H9 (cell line): ENCODE measurements around the gene C17orf113. TPM values are rescaled to one million over a fixed set of nuclear protein-coding genes. Genes with fewer than 3 reads are reported as not detected.

Source experiments
- DNase-seq: peaks from one replicate; pipeline ENCODE4 v3.0.0-alpha.2; 2017
- H2AFZ ChIP-seq: one replicate; pipeline ENCODE4 v1.6.1; 2013; ENCODE audit warnings: mild to moderate bottlenecking, low read length, control low read depth, moderate library complexity
- H2AK5ac ChIP-seq: 2 replicates; pipeline ENCODE4 v1.6.1; 2013; ENCODE audit warnings: low read length, control low read depth, mixed read lengths; ENCODE audit not compliant: insufficient read length
- H2BK120ac ChIP-seq: one replicate; pipeline ENCODE4 v1.6.1; 2013; ENCODE audit warnings: low read depth, mild to moderate bottlenecking, low read length, control low read depth, inconsistent platforms; ENCODE audit not compliant: poor library complexity, severe bottlenecking
- H2BK12ac ChIP-seq: 2 replicates; pipeline ENCODE4 v1.6.1; 2013; ENCODE audit warnings: low read length, control low read depth, mixed read lengths, low read depth; ENCODE audit not compliant: insufficient read length
- H2BK15ac ChIP-seq: 2 replicates; pipeline ENCODE4 v1.6.1; 2013; ENCODE audit warnings: low read depth, low read length, control low read depth
- H2BK20ac ChIP-seq: one replicate; pipeline ENCODE4 v1.6.1; 2013; ENCODE audit warnings: low read depth, mild to moderate bottlenecking, low read length, control low read depth, inconsistent platforms; ENCODE audit not compliant: poor library complexity, severe bottlenecking
- H2BK5ac ChIP-seq: 2 replicates; pipeline ENCODE4 v1.6.1; 2013; ENCODE audit warnings: low read length, control low read depth, mixed read lengths; ENCODE audit not compliant: insufficient read length
- H3K14ac ChIP-seq: 2 replicates; pipeline ENCODE4 v1.6.1; 2013; ENCODE audit warnings: low read length, control low read depth; ENCODE audit not compliant: insufficient read depth
- H3K18ac ChIP-seq: 2 replicates; pipeline ENCODE4 v1.6.1; 2013; ENCODE audit warnings: low read depth, mild to moderate bottlenecking, mixed read lengths, low read length, control low read depth; ENCODE audit not compliant: insufficient read length
- H3K23ac ChIP-seq: 2 replicates; pipeline ENCODE4 v1.6.1; 2013; ENCODE audit warnings: low read length, control low read depth, mixed read lengths, low read depth; ENCODE audit not compliant: insufficient read length
- H3K23me2 ChIP-seq: 2 replicates; pipeline ENCODE4 v1.6.1; 2013; ENCODE audit warnings: low read depth, mild to moderate bottlenecking, mixed read lengths, low read length, control low read depth; ENCODE audit not compliant: insufficient read length, poor library complexity, severe bottlenecking
- H3K27ac ChIP-seq: 2 replicates; pipeline ENCODE4 v1.5.1; 2013; ENCODE audit warnings: low read length, control low read depth, mixed read lengths, low read depth; ENCODE audit not compliant: insufficient read length
- H3K27me3 ChIP-seq: 2 replicates; pipeline ENCODE4 v1.6.1; 2013; ENCODE audit warnings: low read length, control low read depth, inconsistent platforms; ENCODE audit not compliant: insufficient read depth
- H3K4ac ChIP-seq: 2 replicates; pipeline ENCODE4 v1.6.1; 2013; ENCODE audit warnings: low read depth, mild to moderate bottlenecking, control low read depth, inconsistent platforms, low read length, moderate library complexity
- H3K4me1 ChIP-seq: 2 replicates; pipeline ENCODE4 v1.6.1; 2013; ENCODE audit warnings: low read length, control low read depth, inconsistent platforms; ENCODE audit not compliant: insufficient read depth
- H3K4me2 ChIP-seq: 2 replicates; pipeline ENCODE4 v1.6.1; 2013; ENCODE audit warnings: low read length, control low read depth, mixed read lengths; ENCODE audit not compliant: insufficient read length, insufficient read depth
- H3K56ac ChIP-seq: 2 replicates; pipeline ENCODE4 v1.6.1; 2013; ENCODE audit warnings: low read depth, mild to moderate bottlenecking, mixed read lengths, low read length, control low read depth; ENCODE audit not compliant: insufficient read length
- H3K79me1 ChIP-seq: 2 replicates; pipeline ENCODE4 v1.6.1; 2013; ENCODE audit warnings: low read depth, mild to moderate bottlenecking, moderate library complexity, low read length, control low read depth, inconsistent platforms; ENCODE audit not compliant: insufficient read depth, poor library complexity, severe bottlenecking
- H3K79me2 ChIP-seq: 2 replicates; pipeline ENCODE4 v1.6.1; 2013; ENCODE audit warnings: low read length, control low read depth, inconsistent platforms; ENCODE audit not compliant: insufficient read depth
- H3K9ac ChIP-seq: 2 replicates; pipeline ENCODE4 v1.6.1; 2013; ENCODE audit warnings: low read length, control low read depth, mixed read lengths; ENCODE audit not compliant: insufficient read length; ENCODE audit errors: extremely low read depth
- H3K9me3 ChIP-seq: one replicate; pipeline ENCODE4 v1.6.1; 2013; ENCODE audit warnings: low read depth, low read length, inconsistent platforms; ENCODE audit not compliant: control insufficient read depth
- H3T11ph ChIP-seq: one replicate; pipeline ENCODE4 v1.6.1; 2013; ENCODE audit warnings: mild to moderate bottlenecking, low read length, control low read depth, inconsistent platforms
- H4K20me1 ChIP-seq: one replicate; pipeline ENCODE4 v1.6.1; 2013; ENCODE audit not compliant: control insufficient read depth, insufficient read length, insufficient read depth
- H4K5ac ChIP-seq: 2 replicates; pipeline ENCODE4 v1.6.1; 2013; ENCODE audit warnings: low read depth, mild to moderate bottlenecking, mixed read lengths, low read length, control low read depth; ENCODE audit not compliant: insufficient read length
- H4K8ac ChIP-seq: replicated peaks from 2 replicates; pipeline ENCODE4 v1.6.1; 2013; ENCODE audit warnings: low read length, control low read depth, mixed read lengths, low read depth; ENCODE audit not compliant: insufficient read length
- H4K91ac ChIP-seq: 2 replicates; pipeline ENCODE4 v1.6.1; 2013; ENCODE audit warnings: low read depth, mild to moderate bottlenecking, moderate library complexity, mixed read lengths, low read length, control low read depth; ENCODE audit not compliant: insufficient read length
- H3K27ac Mint-ChIP-seq, 3 experiments: 2 replicates in 2 of 3; 3 replicates in 1 of 3; pipeline ENCODE4 v1.8.0; 2020 to 2021; ENCODE audit warnings: mixed read lengths in 3 of 3, mild to moderate bottlenecking in 1 of 3, moderate library complexity in 1 of 3
- H3K27me3 Mint-ChIP-seq: 2 replicates; pipeline ENCODE4 v1.8.0; 2021; ENCODE audit warnings: low read depth, mild to moderate bottlenecking, moderate library complexity, mixed read lengths
- H3K36me3 Mint-ChIP-seq, 3 experiments: 2 replicates in 2 of 3; 3 replicates in 1 of 3; pipeline ENCODE4 v1.8.0; 2020 to 2021; ENCODE audit warnings: low read depth in 3 of 3, mixed read lengths in 3 of 3; ENCODE audit not compliant: insufficient read depth in 1 of 3
- H3K4me1 Mint-ChIP-seq, 2 experiments: 2 replicates each; pipeline ENCODE4 v1.8.0; 2020; ENCODE audit warnings: mixed read lengths in 2 of 2
- H3K4me3 Mint-ChIP-seq, 2 experiments: 2 replicates in 1 of 2; 3 replicates in 1 of 2; pipeline ENCODE4 v1.8.0; 2020 to 2021; ENCODE audit warnings: mild to moderate bottlenecking in 2 of 2, mixed read lengths in 2 of 2, moderate library complexity in 1 of 2
- H3K9me3 Mint-ChIP-seq, 2 experiments: 2 replicates in 1 of 2; 3 replicates in 1 of 2; pipeline ENCODE4 v1.8.0; 2020; ENCODE audit warnings: mild to moderate bottlenecking in 2 of 2, mixed read lengths in 2 of 2, moderate library complexity in 1 of 2
- CTCF ChIP-seq: fragments of 200-600 bp; sonication (generic); conservative IDR thresholded peaks from 3 replicates; pipeline ENCODE4 v1.8.0; 2021; ENCODE audit warnings: antibody characterized with exemption, mild to moderate bottlenecking
- WGBS: extraction: QIAGEN DNeasy Blood & Tissue Kit; methylation state at CpG from one replicate; pipeline ENCODE4 v1.1.7; 2013; ENCODE audit warnings: missing lambda C conversion rate, low lambda C conversion rate, mixed read lengths; ENCODE audit not compliant: insufficient read length; ENCODE audit errors: extremely low coverage; 5-methylcytosine and 5-hydroxymethylcytosine counted together
- total RNA-seq: library from RNA; stranded (reverse); gene quantifications from 2 replicates; pipeline ENCODE4 v1.2.1, GENCODE V29; 2021

C17orf113 gene
- total RNA-seq, 1 experiment from 2014 or later = 1.0 TPM

- Histone ChIP-seq H3K9me3 (no peaks in the 10 kb centered on the region), H4K91ac (no peak overlapping the region), H3K27ac (no peak overlapping the region), H3K79me2 (no peaks in the 10 kb centered on the region), H2BK20ac (no peak overlapping the region), H2BK15ac (no peak overlapping the region), H2BK120ac (no peak overlapping the region), H2BK5ac (no peak overlapping the region), H3K23ac (no peak overlapping the region), H3K4me2 (no peak overlapping the region), H3T11ph (no peak overlapping the region), H3K4me1 (0 out of 2 replicates have a peak, but pooled peaks cover 4% of the 10 kb centered on the region), H2AFZ (no peak overlapping the region), H3K79me1 (no peaks in the 10 kb centered on the region), H4K8ac (no peak overlapping the region), H3K9ac (no peak overlapping the region), H3K27me3 (no peaks in the 10 kb centered on the region), H3K23me2 (peaks cover 6% of the 10 kb centered on the region), H3K18ac (no peak overlapping the region), H3K4ac (no peak overlapping the region), H2AK5ac (no peak overlapping the region), H4K5ac (no peak overlapping the region), H3K14ac (no peak overlapping the region), H3K56ac (no peak overlapping the region), H2BK12ac (no peak overlapping the region), H4K20me1 (no peaks in the 10 kb centered on the region)
- no peak for TF ChIP-seq CTCF
- Mint-ChIP-seq H3K36me3 (no peaks in the 10 kb centered on the region), H3K9me3 (no peaks in the 10 kb centered on the region), H3K4me3 (no peak overlapping the region), H3K4me1 (peaks cover 12 to 21% of the 10 kb centered on the region in 2 experiments), H3K27ac (peak overlapping the region; percentile 24 to 62 (median 27); a peak in 6 of 7 replicates), H3K27me3 (peaks cover 13% of the 10 kb centered on the region)
- no CpG with 5 or more reads among the region's 1 CpG for WGBS
- DNase-seq = no peak
These were observed 4.7 kb downstream of the C17orf113 start for GRCh38 chr17:42045719-42046118.
